ENCODE data around the gene EFNA5.
A peak's percentile ranks its signal among the peaks of the same experiment; 100 is the strongest.
"Not testable (repeated sequence)": the region's sequence is repeated elsewhere in the genome, so short reads cannot be mapped to it uniquely, and the experiment has no call there.

Gene EFNA5

DNA sequence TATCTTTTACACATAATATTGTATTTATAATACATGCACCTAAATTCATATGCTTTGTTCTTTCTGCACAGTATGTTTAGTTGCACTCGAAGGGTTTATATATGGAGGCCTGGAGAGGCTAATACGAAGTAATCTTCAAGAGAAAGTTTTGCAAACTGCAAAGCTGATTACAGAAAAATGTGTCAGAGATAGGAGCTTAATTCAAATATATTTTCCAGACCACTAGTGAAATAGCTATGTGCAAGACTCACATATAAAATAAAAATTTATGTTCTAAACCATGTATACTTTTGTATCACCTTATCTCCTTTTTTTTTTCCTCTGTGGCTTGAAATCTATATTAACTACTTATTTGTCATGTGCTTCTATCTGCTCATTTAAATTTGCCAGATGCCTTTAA, 313.8 kb downstream of the EFNA5 start:
- FAIRE-seq: no peak

DNA sequence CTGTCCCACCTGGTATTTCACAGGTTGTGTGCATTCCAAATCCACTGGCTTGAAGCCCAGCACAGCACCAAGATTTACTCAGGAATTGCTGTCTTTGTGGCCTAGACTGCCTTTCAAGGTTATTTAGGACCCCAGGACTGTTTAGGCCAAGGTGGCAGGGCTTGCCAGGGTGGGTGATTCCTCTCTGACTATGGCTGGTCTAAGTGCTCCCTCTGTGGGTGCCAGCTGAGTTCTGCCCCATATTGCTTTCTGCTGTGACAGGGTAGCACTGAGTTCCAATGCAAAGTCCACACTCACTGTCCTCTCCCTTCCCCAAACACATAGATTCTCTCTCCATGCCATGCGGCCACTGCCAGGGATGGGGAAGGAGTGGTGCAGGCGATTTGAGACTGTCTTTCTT, 318.2 kb downstream of the EFNA5 start:
- FAIRE-seq: no peak

DNA sequence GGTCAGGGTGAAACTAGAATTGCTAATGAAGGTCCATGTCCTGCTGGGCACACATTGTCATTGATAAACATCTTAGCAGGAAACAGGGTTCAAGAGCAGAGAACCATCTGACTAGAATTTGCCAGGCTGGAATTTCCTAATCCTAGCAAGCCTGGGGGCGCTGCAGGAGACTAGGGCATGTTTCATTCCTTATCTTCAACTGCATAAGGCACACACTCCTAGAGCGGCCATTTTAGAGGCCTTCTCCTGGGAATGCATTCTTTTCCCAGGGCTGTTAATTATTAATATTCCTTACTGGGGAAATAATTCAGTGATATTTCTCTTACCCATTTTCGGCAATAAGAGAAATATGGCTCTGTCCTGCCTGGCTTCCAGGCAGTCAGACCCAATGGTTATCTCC, 324.2 kb downstream of the EFNA5 start:
- FAIRE-seq: not testable (repeated sequence)

DNA sequence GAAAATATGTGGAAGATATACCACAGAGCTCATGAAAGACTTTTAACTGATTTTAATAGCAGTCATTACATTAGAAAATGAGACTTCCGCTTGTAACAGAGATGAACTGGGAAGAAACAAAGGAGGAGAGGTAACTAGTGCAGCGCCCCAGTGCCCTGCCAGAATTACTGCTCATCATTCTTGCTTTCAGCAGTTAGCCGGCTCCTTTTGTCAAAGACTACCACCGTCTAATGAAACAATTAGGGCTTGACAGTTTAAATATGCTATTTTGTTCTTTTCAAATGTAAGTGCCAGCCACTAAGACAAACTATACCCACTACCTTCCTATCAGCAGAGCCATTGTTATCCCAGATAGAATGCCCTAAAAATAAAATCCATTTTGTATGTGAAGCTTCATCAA, 328.4 kb downstream of the EFNA5 start:
- no peak for FAIRE-seq

DNA sequence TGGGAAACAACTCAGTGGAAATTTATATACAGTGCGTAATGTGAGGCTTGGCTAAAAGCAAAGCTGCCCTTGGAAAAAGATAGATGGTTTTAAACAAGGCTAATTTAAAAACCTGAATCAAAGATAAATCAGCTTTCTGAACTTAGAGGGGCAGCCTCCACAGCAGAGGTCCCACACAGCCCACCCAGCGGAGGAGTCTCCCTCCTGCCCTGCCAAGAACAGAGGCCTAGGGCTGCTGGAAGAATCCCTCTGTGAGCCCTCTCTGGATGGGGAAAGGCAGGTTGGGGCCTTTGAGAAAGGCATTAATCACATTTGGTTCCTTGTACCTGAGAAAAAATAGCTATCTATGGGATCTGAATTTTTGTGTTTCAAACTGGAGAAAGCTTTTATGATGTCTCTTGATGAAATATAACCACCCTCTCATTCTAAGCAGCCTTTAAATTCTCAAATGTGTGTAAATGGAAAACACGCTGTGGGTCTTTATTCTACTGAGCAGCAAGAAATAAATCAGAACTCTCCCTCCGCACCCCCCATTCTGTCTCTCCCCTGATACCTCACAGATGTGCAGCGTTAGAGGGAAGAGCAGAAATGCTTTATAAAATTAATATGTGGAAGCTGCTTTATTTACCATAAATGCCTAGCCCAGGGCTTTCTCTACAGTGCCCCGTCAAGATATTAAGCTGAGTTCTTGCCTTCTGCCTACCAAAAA, 329.2 kb downstream of the EFNA5 start:
- no peak for FAIRE-seq

DNA sequence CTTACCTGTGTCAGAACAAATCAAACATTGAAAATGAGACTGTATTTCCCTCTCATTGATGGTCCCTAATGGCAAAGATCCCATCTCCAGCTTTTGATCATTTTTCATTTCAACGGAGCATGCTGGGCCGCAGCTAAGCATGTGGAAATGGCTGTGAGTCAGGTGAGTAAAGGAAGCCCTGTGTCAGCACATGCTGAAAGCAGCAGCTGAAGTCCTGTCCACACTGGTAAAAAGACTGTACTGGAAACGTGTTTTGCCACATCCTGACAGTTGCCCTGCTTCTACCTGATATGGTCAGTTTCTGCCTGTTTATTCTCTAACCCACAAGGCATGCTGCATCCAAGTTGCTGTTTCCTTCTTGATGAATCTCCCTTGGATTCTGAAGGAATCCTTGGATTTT, 330.1 kb downstream of the EFNA5 start:
- no peak for FAIRE-seq

DNA sequence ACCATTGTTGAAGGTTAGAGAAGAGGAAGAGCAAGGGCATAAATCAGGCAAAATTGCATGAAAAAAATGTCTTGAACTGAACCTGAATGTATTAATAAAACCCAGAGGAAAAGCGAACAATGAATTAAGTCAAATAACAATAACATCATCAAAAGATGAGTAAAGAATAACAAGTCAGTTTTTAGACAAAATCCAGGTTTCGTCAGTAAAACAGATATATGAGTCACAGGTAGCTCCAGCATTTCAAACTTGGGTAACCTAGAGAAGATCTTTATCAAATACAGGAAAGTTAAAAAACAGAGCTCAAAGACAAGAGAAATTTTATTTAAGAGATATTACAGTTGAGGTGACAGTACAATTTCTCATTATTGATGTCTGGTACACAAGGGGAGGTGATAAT, 332.4 kb downstream of the EFNA5 start:
- peak; percentile 15 for FAIRE-seq

DNA sequence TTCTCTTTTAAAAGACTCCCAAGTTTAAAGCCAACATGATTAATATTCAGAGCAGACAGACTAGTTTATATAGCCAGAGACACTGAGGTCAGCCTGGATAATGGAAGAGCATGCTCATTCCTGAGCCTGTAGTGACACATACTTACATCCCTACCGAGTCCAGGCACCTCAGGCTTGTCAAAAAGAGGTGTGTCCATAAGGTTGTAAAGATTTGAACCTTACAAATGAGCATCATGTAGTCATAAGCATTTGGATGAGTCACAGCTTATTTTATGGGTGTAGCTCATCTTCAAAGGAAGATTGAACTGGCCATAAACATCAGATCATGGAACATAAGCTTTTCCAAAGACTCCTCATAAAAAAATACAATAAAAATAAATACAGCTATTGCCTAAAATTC, 333.5 kb downstream of the EFNA5 start:
- FAIRE-seq: peak; percentile 88

DNA sequence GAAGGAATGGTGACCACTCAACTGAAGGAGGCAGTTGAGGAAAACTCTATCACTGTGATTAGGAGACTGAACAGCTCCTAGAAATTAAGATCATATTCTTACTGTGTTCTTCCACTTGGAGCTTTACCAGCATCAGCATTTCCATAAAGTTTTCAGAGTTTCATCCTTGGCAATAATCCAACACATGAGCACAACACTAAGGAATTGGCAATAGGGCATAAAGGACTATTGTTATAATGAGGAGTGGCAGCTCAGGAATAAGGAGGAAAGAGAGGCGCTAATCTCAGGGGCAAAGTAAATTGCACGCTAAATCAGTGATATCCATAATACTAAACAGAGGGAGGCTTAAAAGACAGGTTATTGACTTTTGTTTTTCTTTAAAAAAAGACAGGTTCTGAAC, 338.9 kb downstream of the EFNA5 start:
- no peak for FAIRE-seq

DNA sequence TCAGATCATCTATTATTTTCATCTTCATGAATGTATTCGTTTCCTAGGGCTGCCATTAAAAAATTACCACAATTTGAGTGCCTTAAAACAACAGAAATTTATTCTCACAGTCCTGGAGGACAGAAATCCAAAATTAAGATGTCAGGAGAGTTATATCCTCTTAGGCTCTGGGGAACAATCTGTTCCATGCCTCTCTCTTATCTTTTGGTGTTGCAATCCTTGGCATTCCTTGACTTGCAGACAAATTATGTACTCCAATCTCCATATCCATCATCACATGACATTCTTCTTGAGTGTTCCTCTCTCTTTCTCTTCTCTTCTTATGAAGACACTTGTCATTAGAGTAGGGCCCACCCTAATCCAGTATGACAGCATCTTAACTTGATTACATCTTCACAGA, 339.4 kb downstream of the EFNA5 start:
- no peak for FAIRE-seq

DNA sequence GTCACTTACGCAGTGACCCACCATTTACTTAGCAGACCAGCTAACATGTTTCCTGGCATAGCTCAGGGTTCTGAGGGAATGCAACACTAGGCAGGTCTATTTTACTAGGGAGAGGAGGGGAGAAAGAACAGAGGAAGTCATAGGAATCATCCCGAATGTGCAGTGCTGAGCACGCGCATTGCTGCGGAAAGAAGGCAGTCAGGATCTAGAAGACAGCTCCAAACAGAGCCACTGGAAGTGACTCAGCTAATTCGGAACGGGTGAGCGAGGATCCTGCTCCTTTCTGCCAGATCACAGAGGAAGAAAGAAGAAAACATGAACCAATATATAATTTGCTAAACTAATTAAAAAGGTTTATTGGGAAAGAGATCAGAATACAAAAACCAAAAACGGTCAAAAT, 339.8 kb downstream of the EFNA5 start:
- FAIRE-seq: no peak

DNA sequence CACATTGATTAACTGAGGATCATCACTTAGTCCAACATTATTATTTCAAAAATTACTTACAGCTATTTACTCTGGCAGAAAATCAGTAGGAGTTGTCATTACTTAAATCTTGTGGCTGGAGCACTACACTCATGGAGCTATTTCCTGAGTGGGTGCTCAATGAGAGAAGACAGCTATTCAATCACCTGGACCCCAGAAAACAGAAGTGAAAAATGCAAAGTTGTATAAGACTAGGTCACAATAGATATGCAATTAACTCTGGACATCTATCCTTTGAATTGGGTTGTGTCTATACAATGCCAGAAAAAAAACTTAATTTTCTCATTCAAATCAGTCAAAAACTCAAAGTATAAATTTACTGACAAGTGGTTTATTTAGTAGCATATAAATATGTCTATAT, 340.9 kb downstream of the EFNA5 start:
- no peak for FAIRE-seq
